ENCODE measurements around the gene UBE2C.
A peak's percentile ranks its signal among the peaks of the same experiment; 100 is the strongest.
"Not testable (repeated sequence)": the region's sequence is repeated elsewhere in the genome, so short reads cannot be mapped to it uniquely, and the experiment has no call there.

Gene UBE2C

DNA sequence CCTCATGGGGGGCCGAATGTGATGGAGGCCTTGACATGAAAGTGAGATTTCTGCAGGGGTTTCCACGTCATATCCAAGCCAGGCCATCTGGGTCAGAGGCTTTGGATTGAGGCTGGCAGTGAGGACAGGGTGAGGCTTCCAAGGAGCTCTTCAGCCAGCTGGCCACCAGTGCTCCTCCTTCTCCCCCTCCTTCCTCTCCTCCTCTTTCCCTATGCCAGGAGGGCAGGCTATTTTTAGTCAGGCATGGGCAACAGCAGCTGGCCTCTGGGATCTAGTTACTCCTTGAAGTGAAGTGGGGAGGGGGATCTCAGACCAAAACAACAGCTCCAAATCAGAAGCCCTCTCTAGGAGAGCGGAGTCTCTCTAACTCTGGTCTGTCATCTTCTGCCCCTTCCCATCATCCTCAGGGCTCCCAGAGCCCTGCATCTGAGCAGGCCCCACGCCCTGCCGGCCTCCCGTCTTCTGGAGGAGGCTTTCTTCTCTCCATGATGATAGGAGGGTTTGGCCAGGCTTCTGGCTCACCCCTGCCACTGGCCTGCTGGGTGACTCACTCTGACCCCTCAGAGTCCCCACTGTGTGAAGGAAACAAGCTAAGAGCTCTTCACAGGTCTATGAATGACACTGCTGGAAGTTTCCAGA lies 14.1 kb downstream of the UBE2C start:
- DNase-seq (ENCODE audit: low read depth) = peak; percentile 55
- TF ChIP-seq, protein P1, sequence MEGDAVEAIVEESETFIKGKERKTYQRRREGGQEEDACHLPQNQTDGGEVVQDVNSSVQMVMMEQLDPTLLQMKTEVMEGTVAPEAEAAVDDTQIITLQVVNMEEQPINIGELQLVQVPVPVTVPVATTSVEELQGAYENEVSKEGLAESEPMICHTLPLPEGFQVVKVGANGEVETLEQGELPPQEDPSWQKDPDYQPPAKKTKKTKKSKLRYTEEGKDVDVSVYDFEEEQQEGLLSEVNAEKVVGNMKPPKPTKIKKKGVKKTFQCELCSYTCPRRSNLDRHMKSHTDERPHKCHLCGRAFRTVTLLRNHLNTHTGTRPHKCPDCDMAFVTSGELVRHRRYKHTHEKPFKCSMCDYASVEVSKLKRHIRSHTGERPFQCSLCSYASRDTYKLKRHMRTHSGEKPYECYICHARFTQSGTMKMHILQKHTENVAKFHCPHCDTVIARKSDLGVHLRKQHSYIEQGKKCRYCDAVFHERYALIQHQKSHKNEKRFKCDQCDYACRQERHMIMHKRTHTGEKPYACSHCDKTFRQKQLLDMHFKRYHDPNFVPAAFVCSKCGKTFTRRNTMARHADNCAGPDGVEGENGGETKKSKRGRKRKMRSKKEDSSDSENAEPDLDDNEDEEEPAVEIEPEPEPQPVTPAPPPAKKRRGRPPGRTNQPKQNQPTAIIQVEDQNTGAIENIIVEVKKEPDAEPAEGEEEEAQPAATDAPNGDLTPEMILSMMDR (conservative IDR thresholded peaks at IDR 0.05; ENCODE audit: low read length) = no peak
- no peak overlapping the region for H3K4me3 ChIP-seq (ENCODE audit: low read length)

DNA sequence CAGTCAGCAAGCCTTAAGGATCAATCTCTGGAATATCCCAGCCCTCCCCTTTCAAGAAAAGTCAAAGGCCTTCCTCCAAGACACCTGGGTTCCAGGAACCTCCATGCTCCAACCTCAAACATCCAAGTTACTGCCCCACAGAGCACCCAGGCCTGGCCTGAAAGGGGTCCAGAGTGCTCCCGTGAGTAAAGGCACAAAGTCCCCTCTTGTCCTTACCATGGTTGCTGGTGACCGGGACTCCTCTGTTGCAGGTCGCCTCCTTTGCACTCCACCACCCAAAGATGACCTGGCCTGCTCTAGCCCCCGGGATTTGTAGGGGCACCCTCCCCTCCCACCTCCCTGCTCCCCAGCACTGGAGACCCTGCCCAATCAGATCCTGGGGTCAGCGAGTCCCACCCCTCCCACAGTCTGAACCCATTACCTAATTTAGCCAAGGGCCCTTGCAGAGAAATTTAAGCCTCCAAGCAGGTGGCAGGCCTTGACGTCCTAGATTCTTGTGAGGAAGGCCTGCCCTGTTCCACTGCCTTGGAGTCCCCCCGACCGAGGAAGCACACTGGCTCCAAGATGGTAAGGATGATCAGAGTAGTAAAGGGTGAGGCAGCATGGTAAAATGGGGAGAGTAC lies 14.7 kb downstream of the UBE2C start, which contains the start of gene TNNC2:
TNNC2 (minus strand) TSS at position 283 of the 623 bp plus-strand sequence; CDS start at position 219, 64 bp downstream.
- TF ChIP-seq, protein P1 (conservative IDR thresholded peaks at IDR 0.05; ENCODE audit: low read length) = no peak
- H3K4me3 ChIP-seq (ENCODE audit: low read length) = no peak within 1 kb of the TSS
- DNase-seq (ENCODE audit: low read depth) = no peak

DNA sequence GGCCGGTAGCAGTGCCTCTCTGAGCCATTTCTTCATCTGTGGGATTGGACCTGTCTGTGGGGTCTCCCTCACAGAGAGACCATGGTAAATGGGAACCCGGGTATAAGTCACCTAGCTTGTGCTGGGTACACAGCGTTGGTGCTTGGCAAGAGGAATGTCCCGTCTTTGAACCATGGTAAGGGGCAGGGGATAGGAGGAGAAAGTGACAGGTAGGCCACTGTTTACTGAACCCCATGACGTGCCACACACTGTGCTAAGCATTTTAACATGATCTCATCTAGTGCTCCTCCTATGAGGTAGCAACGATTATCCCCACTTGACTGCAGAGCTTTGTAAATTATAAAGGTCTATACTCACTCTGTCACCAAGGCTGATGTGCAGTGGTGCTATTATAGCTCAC lies 15.3 kb downstream of the UBE2C start:
- DNase-seq (ENCODE audit: low read depth) = no peak
- no peak overlapping the region for H3K4me3 ChIP-seq (ENCODE audit: low read length)
- TF ChIP-seq, protein P1 (conservative IDR thresholded peaks at IDR 0.05; ENCODE audit: low read length) = no peak

DNA sequence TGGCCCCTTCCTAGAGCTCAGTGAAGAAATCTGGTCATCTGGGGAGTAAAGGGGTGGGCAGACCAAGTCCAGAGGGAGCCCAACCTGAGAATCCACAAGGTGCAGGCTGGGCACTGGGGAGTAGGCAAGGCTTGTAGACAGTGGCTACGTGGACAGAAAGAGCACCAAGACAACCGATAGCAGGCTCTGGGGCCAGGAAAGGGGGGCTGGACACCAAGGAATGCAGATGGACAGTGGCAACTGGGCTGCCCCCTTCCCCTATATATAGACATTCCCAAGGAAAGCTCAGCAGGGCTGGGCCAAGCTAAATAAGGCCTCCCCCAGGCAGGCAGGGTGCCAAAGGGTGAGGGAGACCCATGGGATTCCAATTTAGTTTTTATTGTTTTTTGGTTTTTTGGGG lies 16.1 kb downstream of the UBE2C start:
- peak; percentile 42 for DNase-seq (ENCODE audit: low read depth)
- TF ChIP-seq, protein P1 (conservative IDR thresholded peaks at IDR 0.05; ENCODE audit: low read length) = no peak
- no peak overlapping the region for H3K4me3 ChIP-seq (ENCODE audit: low read length)

DNA sequence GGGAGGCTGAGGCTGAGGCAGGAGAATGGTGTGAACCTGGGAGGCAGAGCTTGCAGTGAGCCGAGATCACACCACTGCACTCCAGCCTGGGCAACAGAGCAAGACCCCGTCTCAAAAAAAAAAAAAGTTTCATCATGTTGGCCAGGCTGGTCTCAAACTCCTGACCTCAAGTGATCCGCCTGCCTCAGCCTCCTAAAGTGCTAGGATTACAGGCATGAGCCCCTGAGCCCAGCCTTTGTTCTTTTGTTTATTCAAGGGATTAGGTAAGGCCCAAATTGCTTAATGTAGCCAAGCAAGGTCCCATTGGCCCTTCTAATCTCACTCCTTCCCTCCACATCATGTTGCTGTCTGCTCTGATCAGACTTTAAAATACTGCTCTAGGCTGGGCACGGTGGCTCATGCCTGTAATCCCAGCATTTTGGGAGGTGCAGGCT lies 17.2 kb downstream of the UBE2C start:
- DNase-seq (ENCODE audit: low read depth); H3K4me3 ChIP-seq (ENCODE audit: low read length): not testable (repeated sequence)

DNA sequence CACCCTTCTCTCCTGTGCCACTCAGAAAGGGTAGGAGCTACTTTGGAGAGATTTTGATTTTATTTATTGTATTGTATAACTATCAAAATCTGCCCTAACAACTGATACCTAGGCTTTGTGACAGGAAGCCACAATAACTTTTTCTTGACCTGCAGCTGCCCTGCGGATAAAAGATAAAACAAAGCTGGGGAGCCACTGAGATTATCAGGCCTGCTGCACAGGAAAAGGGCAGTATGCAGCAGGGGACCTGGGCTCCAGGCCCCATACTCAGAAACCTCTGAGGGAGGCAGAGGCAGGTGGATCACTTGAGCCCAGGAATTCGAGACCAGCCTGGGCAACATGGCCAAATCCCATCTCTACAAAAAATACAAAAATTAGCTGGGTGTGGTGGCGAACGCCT lies 20.2 kb downstream of the UBE2C start:
- DNase-seq (ENCODE audit: low read depth) = no peak
- TF ChIP-seq, protein P1 (conservative IDR thresholded peaks at IDR 0.05; ENCODE audit: low read length) = no peak
- peak overlapping the region; percentile 89 for H3K4me3 ChIP-seq (ENCODE audit: low read length)

DNA sequence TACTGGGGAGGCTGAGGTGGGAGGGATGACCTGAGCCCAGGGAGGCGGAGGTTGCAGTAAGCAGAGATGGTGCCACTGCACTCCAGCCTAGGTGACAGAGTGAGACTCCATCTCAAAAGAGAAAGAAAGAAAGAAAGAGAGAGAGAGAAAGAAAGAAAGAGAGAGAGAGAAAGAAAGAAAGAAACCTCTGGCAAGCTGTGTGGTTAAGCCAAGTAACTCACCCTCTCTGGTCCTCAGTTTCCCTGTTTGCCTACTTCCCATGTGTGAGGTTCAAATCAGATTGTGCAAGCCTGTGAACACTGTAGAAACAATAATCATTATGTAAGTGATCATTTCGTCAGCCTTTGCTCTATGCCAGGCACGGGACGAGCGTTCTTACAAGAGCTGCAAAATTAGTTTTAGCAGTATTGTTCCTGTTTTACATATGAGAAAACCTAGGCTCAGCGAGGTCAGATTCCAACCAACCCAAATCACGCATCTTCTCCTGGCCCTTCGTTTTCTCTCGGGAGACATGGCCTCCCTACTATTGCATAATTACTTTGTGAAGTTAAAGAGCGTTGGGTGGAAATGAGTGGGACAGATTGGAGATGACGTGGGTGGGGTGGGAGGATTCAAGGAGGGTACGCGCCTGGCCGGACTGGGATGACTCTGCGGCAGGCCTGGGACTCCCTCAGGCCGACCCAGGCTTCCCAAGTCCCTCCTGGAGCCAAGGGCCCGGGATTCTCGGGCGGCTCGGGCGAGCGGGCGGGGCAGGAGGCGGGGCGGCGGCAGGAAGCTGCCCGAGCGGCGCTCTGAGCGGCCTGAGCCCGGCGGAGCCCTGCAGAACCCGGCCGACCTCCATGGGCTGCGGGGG lies 20.8 kb downstream of the UBE2C start, which contains the start of gene SNX21:
SNX21 (plus strand) TSS at position 770 of the 853 bp plus-strand sequence. CDS start 121 bp downstream, outside the sequence.
- DNase-seq (ENCODE audit: low read depth) = peak; percentile 97
- peak within 1 kb of the TSS; percentile 89 for H3K4me3 ChIP-seq (ENCODE audit: low read length)

More for the DNA sequence above, 20.8 kb downstream of the UBE2C start, which contains the start of gene SNX21:
- TF ChIP-seq, protein P1 (conservative IDR thresholded peaks at IDR 0.05; ENCODE audit: low read length) = no peak

Measured in AG10803 (cell line).